Sigmoid colon (tissue), 7 donors: ENCODE data around the gene FOLR1. TPM values are rescaled to one million over a fixed set of nuclear protein-coding genes. Genes with fewer than 3 reads are reported as not detected.
A peak's percentile ranks its signal among the peaks of the same experiment; 100 is the strongest.

ENCODE experiments used
- DNase-seq: peaks from one replicate; pipeline ENCODE4 v3.0.0-alpha.2; 2019
- H3K27ac ChIP-seq, 4 donors: fragments of 200-600 bp; sonication (generic); one replicate each; pipeline ENCODE4 v1.5.1; 2016 to 2019; ENCODE audit warnings: mild to moderate bottlenecking in 1 of 4
- H3K27me3 ChIP-seq, 3 donors: fragments of 200-600 bp; sonication (generic); one replicate each; pipeline ENCODE4 v1.5.1; 2019; ENCODE audit warnings: mild to moderate bottlenecking in 1 of 3
- H3K36me3 ChIP-seq, 4 donors: fragments of 200-600 bp; sonication (generic); one replicate each; pipeline ENCODE4 v1.5.1; 2016 to 2019
- H3K4me1 ChIP-seq, 4 donors: fragments of 200-600 bp; sonication (generic); one replicate each; pipeline ENCODE4 v1.5.1; 2017 to 2019
- H3K4me3 ChIP-seq, 4 donors: fragments of 200-600 bp; sonication (generic); one replicate each; pipeline ENCODE4 v1.5.1; 2017 to 2019; ENCODE audit warnings: mild to moderate bottlenecking in 2 of 4, moderate library complexity in 1 of 4
- H3K9me3 ChIP-seq, 4 donors: fragments of 200-600 bp in 3 of 4; sonication (generic) in 3 of 4; one replicate each; pipeline versions ENCODE4 v1.5.1 to v1.6.1; 2013 to 2019
- CTCF ChIP-seq, 4 experiments: fragments of 450-650 bp in 3 of 4; fragments of 200-600 bp in 1 of 4; IDR thresholded peaks; one replicate each; pipeline ENCODE4 v1.5.1; 2016 to 2019; ENCODE audit warnings: antibody characterized with exemption in 4 of 4, mild to moderate bottlenecking in 3 of 4, moderate library complexity in 2 of 4
- EP300 ChIP-seq, 4 donors: sonication (generic); formaldehyde crosslinking; IDR thresholded peaks; one replicate each; pipeline ENCODE4 v1.6.1; 2017; ENCODE audit warnings: antibody characterized with exemption in 4 of 4
- POLR2A ChIP-seq, 2 donors: fragments of 450-650 bp; IDR thresholded peaks; one replicate each; pipeline ENCODE4 v1.6.1; 2016; ENCODE audit warnings: antibody characterized with exemption in 2 of 2, mild to moderate bottlenecking in 2 of 2, moderate library complexity in 2 of 2
- POLR2AphosphoS5 ChIP-seq, 4 donors: sonication (generic); formaldehyde crosslinking; IDR thresholded peaks; one replicate each; pipeline ENCODE4 v1.6.1; 2017; ENCODE audit warnings: antibody characterized with exemption in 4 of 4
- WGBS, 2 donors: extraction: QIAGEN DNeasy Blood & Tissue Kit; methylation state at CpG; one replicate each; pipeline ENCODE4 v1.1.7; 2013; 5-methylcytosine and 5-hydroxymethylcytosine counted together
- intact Hi-C: fragments of 100-400 bp; cut with DNase I; formaldehyde crosslinking; loops from one replicate; pipeline ENCODE4 v1.15.1; 2023
- polyA plus RNA-seq, 3 donors: library from polyadenylated mRNA; stranded (reverse); fragments of 200-250 nt; gene quantifications; one replicate each; pipeline ENCODE4 v1.2.3, GENCODE V29; 2013
- total RNA-seq, 4 donors: library from RNA; depleted of rRNA; stranded (reverse); fragments of >200 nt; gene quantifications; one replicate each; pipeline ENCODE4 v1.1.0, GENCODE V29; 2016
- donor health status: healthy with polysubstance abuse.
- donor health status: Bipolar disorder and iron deficiency.
- donor health status: healthy.

FOLR1 gene
- total and polyA plus RNA-seq, 7 donors: 0.15 to 0.71 TPM; not detected in 5

- H3K4me1 ChIP-seq: peaks cover 1 to 37% (median 35%) of the 10 kb centered on the region in 4 donors
- WGBS, 2 donors: 86 to 94% methylated on average over 16 of the region's 16 CpGs
- intact Hi-C loops: no loop called here
- H3K9me3 ChIP-seq: no peaks in the 10 kb centered on the region
- H3K27ac ChIP-seq: peak overlapping the region in 3 of 4 donors; percentile 19 to 38 (median 29)
- TF ChIP-seq EP300 (IDR thresholded peaks at IDR 0.05): no peak
- TF ChIP-seq CTCF (IDR thresholded peaks at IDR 0.05): peak in 1 of 4 experiments; percentile 16
- TF ChIP-seq POLR2A (IDR thresholded peaks at IDR 0.05): no peak
- TF ChIP-seq POLR2AphosphoS5 (IDR thresholded peaks at IDR 0.05): no peak
- H3K27me3 ChIP-seq: no peaks in the 10 kb centered on the region
- no peak overlapping the region for H3K4me3 ChIP-seq
- no peak for DNase-seq
- peaks cover 48 to 63% (median 53%) of the 10 kb centered on the region in 4 donors for H3K36me3 ChIP-seq
Measured at GRCh38 chr11:72228229-72228843, 36.4 kb downstream of the FOLR1 start.

GRCh38 chr11:72228844-72229231 is 36.9 kb downstream of the FOLR1 start:
- H3K9me3 ChIP-seq: no peaks in the 10 kb centered on the region
- intact Hi-C loops: no loop called here
- 88 to 92% methylated on average over 7 of the region's 7 CpGs for WGBS, 2 donors
- TF ChIP-seq EP300 (IDR thresholded peaks at IDR 0.05) (no peak), CTCF (IDR thresholded peaks at IDR 0.05) (no peak), POLR2AphosphoS5 (IDR thresholded peaks at IDR 0.05) (no peak), POLR2A (IDR thresholded peaks at IDR 0.05) (no peak)
- H3K4me1 ChIP-seq: peaks cover 0 to 37% (median 35%) of the 10 kb centered on the region in 4 donors
- H3K4me3 ChIP-seq: no peak overlapping the region
- H3K27ac ChIP-seq: no peak overlapping the region
- no peak for DNase-seq
- peaks cover 53 to 68% (median 57%) of the 10 kb centered on the region in 4 donors for H3K36me3 ChIP-seq
- H3K27me3 ChIP-seq: no peaks in the 10 kb centered on the region

- Histone ChIP-seq H3K36me3 (peaks cover 55 to 74% (median 62%) of the 10 kb centered on the region in 4 donors), H3K27me3 (no peaks in the 10 kb centered on the region), H3K4me1 (peaks cover 0 to 37% (median 35%) of the 10 kb centered on the region in 4 donors)
Measured at GRCh38 chr11:72229336-72229924, 37.5 kb downstream of the FOLR1 start.

GRCh38 chr11:72229925-72230763 is 38.2 kb downstream of the FOLR1 start:
- WGBS, 2 donors: 95% methylated on average over 21 of the region's 21 CpGs
- Histone ChIP-seq H3K4me3 (no peak overlapping the region), H3K4me1 (peaks cover 0 to 38% (median 35%) of the 10 kb centered on the region in 4 donors), H3K27ac (no peak overlapping the region), H3K36me3 (peaks cover 60 to 81% (median 69%) of the 10 kb centered on the region in 4 donors), H3K9me3 (no peaks in the 10 kb centered on the region), H3K27me3 (no peaks in the 10 kb centered on the region)
- no peak for DNase-seq
- intact Hi-C loops: loop anchor here (10.0 kb wide), 1 partner anchor 45 kb away; no protein-coding TSS in a partner anchor
- no peak for TF ChIP-seq EP300 (IDR thresholded peaks at IDR 0.05)
- no peak for TF ChIP-seq POLR2A (IDR thresholded peaks at IDR 0.05)
- TF ChIP-seq POLR2AphosphoS5 (IDR thresholded peaks at IDR 0.05): no peak
- TF ChIP-seq CTCF (IDR thresholded peaks at IDR 0.05): no peak

More at GRCh38 chr11:72229336-72229924, 37.5 kb downstream of the FOLR1 start:
- DNase-seq: no peak
- 93 to 94% methylated on average over 8 of the region's 8 CpGs for WGBS, 2 donors
- intact Hi-C loops: no loop called here
- TF ChIP-seq POLR2AphosphoS5 (IDR thresholded peaks at IDR 0.05): no peak
- TF ChIP-seq CTCF (IDR thresholded peaks at IDR 0.05): no peak
- TF ChIP-seq EP300 (IDR thresholded peaks at IDR 0.05): no peak
- Histone ChIP-seq H3K27ac (no peak overlapping the region), H3K9me3 (no peaks in the 10 kb centered on the region), H3K4me3 (no peak overlapping the region)
